Spinal cord (tissue), 10 donors: ENCODE data around the gene SORCS1. TPM values are rescaled to one million over a fixed set of nuclear protein-coding genes. Genes with fewer than 3 reads are reported as not detected.

Source experiments
- DNase-seq, 6 donors: peaks; one replicate each; pipeline versions ENCODE4 v3.0.0 to v3.0.0-alpha.2; 2013 to 2015; ENCODE audit warnings: low spot score in 6 of 6, low read depth in 4 of 6
- H3K27ac ChIP-seq: one replicate; pipeline ENCODE4 v1.5.1; 2013; ENCODE audit warnings: low read depth, low read length, control low read depth
- H3K27me3 ChIP-seq: one replicate; pipeline ENCODE4 v1.6.1; 2013; ENCODE audit warnings: low read length; ENCODE audit not compliant: control insufficient read depth, insufficient read depth
- H3K36me3 ChIP-seq: one replicate; pipeline ENCODE4 v1.6.1; 2013; ENCODE audit warnings: low read length; ENCODE audit not compliant: control insufficient read depth, insufficient read depth
- H3K4me1 ChIP-seq: one replicate; pipeline ENCODE4 v1.6.1; 2013; ENCODE audit warnings: low read length; ENCODE audit not compliant: control insufficient read depth, insufficient read depth
- H3K4me3 ChIP-seq: one replicate; pipeline ENCODE4 v1.5.1; 2013; ENCODE audit warnings: low read depth, low read length, control low read depth
- H3K9me3 ChIP-seq: one replicate; pipeline ENCODE4 v1.6.1; 2013; ENCODE audit warnings: low read length; ENCODE audit not compliant: control insufficient read depth, insufficient read depth
- WGBS: methylation state at CpG from one replicate; pipeline ENCODE4 v1.1.5; 2013; ENCODE audit warnings: missing lambda C conversion rate; ENCODE audit not compliant: insufficient coverage; 5-methylcytosine and 5-hydroxymethylcytosine counted together
- polyA plus RNA-seq, 2 donors: library from polyadenylated mRNA; unstranded; fragments of 120-200 nt; gene quantifications; one replicate each; pipeline ENCODE4 v1.2.1, GENCODE V29; 2013; ENCODE audit not compliant: insufficient read length in 2 of 2
- total RNA-seq, 2 donors: library from RNA; depleted of rRNA in 1 of 2; stranded (reverse); fragments of 120-200 nt in 1 of 2; fragments of >200 nt in 1 of 2; gene quantifications; one replicate each; pipeline versions ENCODE4 v1.2.3 to v1.2.4, GENCODE V29; 2013 to 2014
- donor health status: healthy.

SORCS1 gene
- total and polyA plus RNA-seq, 4 donors, result 11.4 to 38.0 (median 19.3) TPM

GRCh38 chr10:107126512-107127065, 37.9 kb downstream of the SORCS1 start:
- Histone ChIP-seq H3K27ac (no peak overlapping the region), H3K36me3 (no peaks in the 10 kb centered on the region), H3K4me3 (no peak overlapping the region), H3K27me3 (no peaks in the 10 kb centered on the region), H3K4me1 (no peaks in the 10 kb centered on the region), H3K9me3 (no peaks in the 10 kb centered on the region)
- peak in 1 of 6 donors; percentile 57 for DNase-seq
- WGBS, result no CpG with 5 or more reads among the region's 5 CpGs

DNA sequence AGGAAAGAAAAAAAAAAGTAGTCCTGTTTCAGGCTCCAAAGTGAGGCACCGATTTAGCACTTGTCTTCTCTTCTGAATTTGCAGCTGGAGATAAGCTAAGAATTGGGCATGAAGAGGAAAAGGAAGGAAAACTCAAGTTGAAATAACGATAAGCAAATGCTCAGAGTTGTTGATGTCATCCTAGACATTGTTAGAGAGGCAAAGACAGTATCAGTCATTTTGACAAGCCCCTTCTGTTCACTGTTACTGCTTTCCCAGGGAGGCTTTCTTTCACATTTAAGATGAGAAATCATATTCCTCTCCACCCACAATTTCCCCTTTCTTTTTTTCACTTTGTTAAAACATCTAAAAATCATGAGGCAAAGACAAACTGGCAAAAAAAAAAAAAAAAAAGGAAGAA, 41.8 kb downstream of the SORCS1 start:
- no peaks in the 10 kb centered on the region for H3K27me3 ChIP-seq
- no peak overlapping the region for H3K4me3 ChIP-seq
- 48% methylated on average over 2 of the region's 2 CpGs for WGBS
- DNase-seq, result peak in 1 of 6 donors; percentile 9
- H3K27ac ChIP-seq, result no peak overlapping the region
- H3K9me3 ChIP-seq, result no peaks in the 10 kb centered on the region
- H3K4me1 ChIP-seq, result no peaks in the 10 kb centered on the region
- no peaks in the 10 kb centered on the region for H3K36me3 ChIP-seq

DNA sequence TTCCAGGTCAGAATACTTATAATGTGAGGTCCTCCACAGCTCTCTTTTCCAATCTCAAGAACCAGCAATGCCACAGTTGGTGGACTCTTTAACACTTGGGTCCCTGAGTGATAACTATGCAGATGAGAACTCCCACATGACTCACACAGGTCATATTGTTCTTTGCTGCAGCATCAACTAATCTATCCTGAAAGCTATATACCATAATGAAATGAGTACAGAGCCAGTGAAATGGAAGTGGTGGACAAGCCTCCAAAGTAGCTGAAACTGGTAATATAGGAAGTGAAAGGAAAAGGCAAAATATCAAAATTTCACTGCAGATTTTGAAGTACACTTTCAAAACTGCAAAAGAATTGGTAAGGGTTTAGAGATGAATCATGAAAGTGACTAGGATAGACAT, 45.6 kb downstream of the SORCS1 start:
- Histone ChIP-seq H3K27ac (no peak overlapping the region), H3K4me3 (no peak overlapping the region)

GRCh38 chr10:107104026-107104652, 60.4 kb downstream of the SORCS1 start:
- no peak overlapping the region for H3K4me3 ChIP-seq
- no peaks in the 10 kb centered on the region for H3K36me3 ChIP-seq
- H3K9me3 ChIP-seq, result no peaks in the 10 kb centered on the region
- 57% methylated on average over 2 of the region's 4 CpGs for WGBS
- DNase-seq, result no peak
- peaks cover 3% of the 10 kb centered on the region for H3K4me1 ChIP-seq
- H3K27ac ChIP-seq, result no peak overlapping the region
- H3K27me3 ChIP-seq, result no peaks in the 10 kb centered on the region

More for the DNA sequence above, 45.6 kb downstream of the SORCS1 start:
- no peaks in the 10 kb centered on the region for H3K36me3 ChIP-seq
- no peaks in the 10 kb centered on the region for H3K27me3 ChIP-seq
- no peaks in the 10 kb centered on the region for H3K9me3 ChIP-seq
- no peak for DNase-seq
- H3K4me1 ChIP-seq, result no peaks in the 10 kb centered on the region

- Histone ChIP-seq H3K36me3 (no peaks in the 10 kb centered on the region), H3K27ac (peak overlapping the region; percentile 33), H3K9me3 (no peaks in the 10 kb centered on the region), H3K4me1 (peaks cover 3% of the 10 kb centered on the region), H3K4me3 (no peak overlapping the region), H3K27me3 (no peaks in the 10 kb centered on the region)
- 18% methylated on average over 4 of the region's 8 CpGs for WGBS
- peak in 2 of 6 donors; percentile 46 to 60 for DNase-seq
Observed at GRCh38 chr10:107103174-107104025, 61.1 kb downstream of the SORCS1 start.

GRCh38 chr10:107098326-107098725, 66.2 kb downstream of the SORCS1 start:
- H3K4me3 ChIP-seq, result no peak overlapping the region
- H3K36me3 ChIP-seq, result no peaks in the 10 kb centered on the region
- no peaks in the 10 kb centered on the region for H3K9me3 ChIP-seq
- DNase-seq, result no peak
- WGBS, result no CpG with 5 or more reads among the region's 2 CpGs
- peaks cover 3% of the 10 kb centered on the region for H3K4me1 ChIP-seq
- H3K27ac ChIP-seq, result no peak overlapping the region
- H3K27me3 ChIP-seq, result no peaks in the 10 kb centered on the region

DNA sequence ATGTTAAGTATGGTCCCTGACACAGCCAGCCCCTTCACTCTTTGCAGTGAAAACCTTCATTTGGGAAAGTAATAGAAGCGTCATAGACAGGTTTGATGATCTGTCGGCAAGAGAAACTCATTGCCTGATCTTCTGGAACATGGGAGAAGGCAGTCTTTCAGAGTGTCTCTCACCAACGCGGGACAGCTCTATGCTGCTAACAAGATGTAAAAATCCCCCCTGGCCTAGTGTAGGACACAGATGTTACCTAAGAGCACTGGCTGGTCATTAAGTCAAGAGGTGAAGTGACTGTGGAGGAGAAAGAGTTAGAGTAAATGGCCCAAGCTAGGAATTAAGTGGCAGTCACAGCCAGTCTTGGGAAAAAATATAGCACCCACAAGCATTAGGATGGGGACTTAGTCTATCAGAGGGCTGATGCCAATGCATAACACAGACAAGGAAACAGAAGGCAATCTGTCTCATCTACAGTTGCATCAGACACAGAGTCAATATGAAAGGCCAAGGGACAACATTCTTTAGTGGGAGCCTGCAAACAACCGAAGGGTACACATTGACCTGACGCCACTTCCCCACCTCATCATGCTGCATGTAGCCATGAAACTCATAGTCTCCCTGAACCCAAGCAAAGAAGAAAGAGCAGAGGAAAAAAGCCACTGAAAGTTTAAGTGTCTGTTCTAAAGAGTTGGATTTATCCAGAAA, 69.5 kb downstream of the SORCS1 start:
- Histone ChIP-seq H3K27me3 (no peaks in the 10 kb centered on the region), H3K4me1 (no peaks in the 10 kb centered on the region), H3K4me3 (no peak overlapping the region), H3K36me3 (no peaks in the 10 kb centered on the region), H3K9me3 (no peaks in the 10 kb centered on the region), H3K27ac (no peak overlapping the region)
- no peak for DNase-seq
- 100% methylated on average over 2 of the region's 6 CpGs for WGBS

- WGBS, result 27% methylated on average over 1 of the region's 1 CpG
- no peaks in the 10 kb centered on the region for H3K4me1 ChIP-seq
- H3K4me3 ChIP-seq, result no peak overlapping the region
- no peaks in the 10 kb centered on the region for H3K27me3 ChIP-seq
- no peaks in the 10 kb centered on the region for H3K9me3 ChIP-seq
- peak in 1 of 6 donors; percentile 88 for DNase-seq
- H3K36me3 ChIP-seq, result no peaks in the 10 kb centered on the region
- H3K27ac ChIP-seq, result no peak overlapping the region
Observed at GRCh38 chr10:107092321-107092720, 72.2 kb downstream of the SORCS1 start.

DNA sequence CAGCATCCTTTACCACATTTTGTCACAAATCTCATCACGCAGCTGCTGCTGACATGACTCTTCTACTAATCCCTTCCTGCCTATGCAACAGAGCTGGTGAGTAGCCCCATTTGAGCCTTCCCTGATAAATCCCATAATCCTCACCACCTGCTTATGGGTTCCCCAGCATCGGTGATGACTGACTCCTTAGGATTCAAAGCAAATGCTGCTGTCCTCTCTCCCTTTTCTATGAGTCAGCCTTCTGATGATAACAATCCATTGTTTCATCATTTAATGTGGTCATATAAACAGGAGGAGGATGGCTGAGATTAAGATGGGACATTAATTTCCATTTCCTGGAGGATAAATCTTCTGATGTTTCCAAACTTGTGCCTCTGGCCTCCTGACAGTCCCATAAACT, 73.4 kb downstream of the SORCS1 start:
- Histone ChIP-seq H3K4me1 (no peaks in the 10 kb centered on the region), H3K27me3 (no peaks in the 10 kb centered on the region), H3K27ac (no peak overlapping the region), H3K36me3 (no peaks in the 10 kb centered on the region), H3K4me3 (no peak overlapping the region), H3K9me3 (no peaks in the 10 kb centered on the region)
- no peak for DNase-seq
- 97% methylated on average over 2 of the region's 2 CpGs for WGBS
